GM12865 (cell line): ENCODE measurements around the gene ADGRE1.

Experiments used
- DNase-seq: peaks from one replicate; pipeline ENCODE4 v3.0.0; 2010; ENCODE audit warnings: low read depth
- H3K4me3 ChIP-seq: 2 replicates; pipeline ENCODE4 v1.5.1; 2011; ENCODE audit warnings: mild to moderate bottlenecking, low read depth, low read length, control low read depth
- TF ChIP-seq, protein P1 (sequence below): IDR thresholded peaks from 2 replicates; pipeline ENCODE4 v1.5.1; 2011; ENCODE audit warnings: low read length, control low read depth, low read depth, inconsistent platforms; ENCODE audit not compliant: insufficient read depth; ENCODE audit errors: missing control alignments

The ADGRE1 gene, protein sequence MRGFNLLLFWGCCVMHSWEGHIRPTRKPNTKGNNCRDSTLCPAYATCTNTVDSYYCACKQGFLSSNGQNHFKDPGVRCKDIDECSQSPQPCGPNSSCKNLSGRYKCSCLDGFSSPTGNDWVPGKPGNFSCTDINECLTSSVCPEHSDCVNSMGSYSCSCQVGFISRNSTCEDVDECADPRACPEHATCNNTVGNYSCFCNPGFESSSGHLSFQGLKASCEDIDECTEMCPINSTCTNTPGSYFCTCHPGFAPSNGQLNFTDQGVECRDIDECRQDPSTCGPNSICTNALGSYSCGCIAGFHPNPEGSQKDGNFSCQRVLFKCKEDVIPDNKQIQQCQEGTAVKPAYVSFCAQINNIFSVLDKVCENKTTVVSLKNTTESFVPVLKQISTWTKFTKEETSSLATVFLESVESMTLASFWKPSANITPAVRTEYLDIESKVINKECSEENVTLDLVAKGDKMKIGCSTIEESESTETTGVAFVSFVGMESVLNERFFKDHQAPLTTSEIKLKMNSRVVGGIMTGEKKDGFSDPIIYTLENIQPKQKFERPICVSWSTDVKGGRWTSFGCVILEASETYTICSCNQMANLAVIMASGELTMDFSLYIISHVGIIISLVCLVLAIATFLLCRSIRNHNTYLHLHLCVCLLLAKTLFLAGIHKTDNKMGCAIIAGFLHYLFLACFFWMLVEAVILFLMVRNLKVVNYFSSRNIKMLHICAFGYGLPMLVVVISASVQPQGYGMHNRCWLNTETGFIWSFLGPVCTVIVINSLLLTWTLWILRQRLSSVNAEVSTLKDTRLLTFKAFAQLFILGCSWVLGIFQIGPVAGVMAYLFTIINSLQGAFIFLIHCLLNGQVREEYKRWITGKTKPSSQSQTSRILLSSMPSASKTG

DNA sequence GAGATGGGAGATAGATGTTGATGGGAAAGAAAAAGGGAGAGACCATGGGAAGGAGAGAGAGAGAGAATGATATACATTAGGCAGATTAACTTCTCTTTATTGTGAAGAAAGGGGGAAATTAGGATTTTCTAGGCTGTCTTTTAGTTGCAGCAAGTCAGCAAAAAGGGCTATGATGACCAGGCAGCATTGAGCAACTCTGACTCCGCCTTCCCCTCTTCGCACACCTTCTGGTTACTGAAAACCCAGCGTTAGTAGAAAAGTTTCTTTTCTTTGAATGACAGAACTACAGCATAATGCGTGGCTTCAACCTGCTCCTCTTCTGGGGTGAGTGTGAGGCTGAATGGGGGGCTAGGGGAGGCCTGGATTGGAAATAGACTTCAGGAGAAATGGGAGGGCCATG lies at the start of gene ADGRE1:
ADGRE1 (plus strand) TSS at position 264 of the 400 bp plus-strand sequence; CDS start at position 294, 30 bp downstream.
- H3K4me3 ChIP-seq: no peak within 1 kb of the TSS
- TF ChIP-seq, protein P1, sequence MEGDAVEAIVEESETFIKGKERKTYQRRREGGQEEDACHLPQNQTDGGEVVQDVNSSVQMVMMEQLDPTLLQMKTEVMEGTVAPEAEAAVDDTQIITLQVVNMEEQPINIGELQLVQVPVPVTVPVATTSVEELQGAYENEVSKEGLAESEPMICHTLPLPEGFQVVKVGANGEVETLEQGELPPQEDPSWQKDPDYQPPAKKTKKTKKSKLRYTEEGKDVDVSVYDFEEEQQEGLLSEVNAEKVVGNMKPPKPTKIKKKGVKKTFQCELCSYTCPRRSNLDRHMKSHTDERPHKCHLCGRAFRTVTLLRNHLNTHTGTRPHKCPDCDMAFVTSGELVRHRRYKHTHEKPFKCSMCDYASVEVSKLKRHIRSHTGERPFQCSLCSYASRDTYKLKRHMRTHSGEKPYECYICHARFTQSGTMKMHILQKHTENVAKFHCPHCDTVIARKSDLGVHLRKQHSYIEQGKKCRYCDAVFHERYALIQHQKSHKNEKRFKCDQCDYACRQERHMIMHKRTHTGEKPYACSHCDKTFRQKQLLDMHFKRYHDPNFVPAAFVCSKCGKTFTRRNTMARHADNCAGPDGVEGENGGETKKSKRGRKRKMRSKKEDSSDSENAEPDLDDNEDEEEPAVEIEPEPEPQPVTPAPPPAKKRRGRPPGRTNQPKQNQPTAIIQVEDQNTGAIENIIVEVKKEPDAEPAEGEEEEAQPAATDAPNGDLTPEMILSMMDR: no peak
- DNase-seq: no peak

DNA sequence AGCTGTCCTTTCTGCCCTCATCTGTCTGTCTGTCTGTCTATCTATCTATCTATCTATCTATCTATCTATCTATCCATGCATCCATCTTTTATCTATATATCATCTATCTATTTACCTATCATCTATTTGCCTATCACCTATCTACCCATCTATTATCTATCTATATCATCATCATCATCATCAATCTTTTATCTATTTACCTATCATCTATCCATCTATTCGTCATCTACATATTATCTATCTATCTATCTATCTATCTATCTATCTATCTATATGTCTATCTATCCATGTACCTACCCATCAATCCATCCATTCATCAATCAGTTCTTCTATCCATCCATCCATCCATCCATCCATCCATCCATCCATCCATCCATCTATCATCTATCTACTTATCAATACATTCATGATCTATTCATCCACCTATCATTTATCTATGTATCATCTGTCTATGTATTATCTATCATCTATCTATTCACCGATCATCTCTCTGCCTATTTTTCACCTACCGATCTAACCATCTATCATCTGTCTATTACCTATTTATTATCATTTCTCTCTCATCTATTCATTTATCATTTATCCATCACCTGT lies 49.2 kb upstream of the ADGRE1 start:
- no peak for DNase-seq
- TF ChIP-seq, protein P1: no peak
- H3K4me3 ChIP-seq: no peak overlapping the region

DNA sequence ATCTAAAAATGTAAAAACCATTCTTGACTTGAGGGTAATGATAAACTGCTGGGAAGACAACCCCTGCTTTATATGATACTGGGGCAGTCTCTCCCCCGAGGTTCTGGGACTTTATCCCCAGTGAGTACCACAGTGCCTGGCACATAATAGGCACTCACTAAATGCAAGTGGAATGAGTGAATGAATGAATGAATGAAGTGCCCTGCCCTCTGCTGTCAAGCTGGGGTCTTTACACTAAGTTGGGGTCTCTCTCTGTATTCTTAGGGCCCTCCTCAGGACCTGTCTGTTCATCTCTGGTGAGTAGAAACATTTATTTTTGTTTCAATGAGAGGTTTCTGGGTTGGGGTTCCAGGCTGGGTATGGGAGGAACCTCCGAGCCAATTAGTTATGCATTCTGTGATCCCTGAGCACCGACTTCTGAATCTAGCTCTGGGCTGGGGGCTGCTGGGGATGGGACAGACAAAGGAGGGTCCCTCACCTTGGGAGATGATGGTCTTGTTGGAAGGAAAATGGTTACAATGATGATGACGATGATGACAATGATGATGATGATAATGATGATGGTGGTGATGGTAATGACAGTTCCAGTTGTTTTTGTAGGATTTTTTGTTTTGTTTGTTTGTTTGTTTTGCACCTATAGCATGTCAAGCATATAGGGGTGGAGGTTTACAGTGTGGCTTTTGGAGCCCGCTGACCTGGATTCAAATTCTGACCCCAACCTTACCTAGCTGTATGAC lies 44.3 kb upstream of the ADGRE1 start:
- DNase-seq: no peak
- TF ChIP-seq, protein P1: no peak
- H3K4me3 ChIP-seq: no peak overlapping the region

DNA sequence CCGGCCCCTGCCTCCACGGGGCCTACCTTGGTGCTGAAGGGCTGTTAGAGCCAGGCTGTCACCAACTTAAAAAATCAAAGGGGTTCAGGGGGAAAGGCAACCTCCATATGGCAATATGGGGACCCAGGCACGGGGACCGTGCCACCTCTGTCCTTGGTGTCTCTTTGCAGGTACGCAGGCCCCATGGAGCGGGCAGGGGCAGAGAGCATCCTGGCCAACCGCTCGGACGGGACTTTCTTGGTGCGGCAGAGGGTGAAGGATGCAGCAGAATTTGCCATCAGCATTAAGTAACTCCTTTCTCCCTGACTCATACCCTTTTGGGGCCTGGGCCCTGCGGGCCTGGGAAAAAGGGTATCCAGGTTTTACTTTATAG lies 39.6 kb upstream of the ADGRE1 start:
- TF ChIP-seq, protein P1: no peak
- H3K4me3 ChIP-seq: no peak overlapping the region
- DNase-seq: no peak

DNA sequence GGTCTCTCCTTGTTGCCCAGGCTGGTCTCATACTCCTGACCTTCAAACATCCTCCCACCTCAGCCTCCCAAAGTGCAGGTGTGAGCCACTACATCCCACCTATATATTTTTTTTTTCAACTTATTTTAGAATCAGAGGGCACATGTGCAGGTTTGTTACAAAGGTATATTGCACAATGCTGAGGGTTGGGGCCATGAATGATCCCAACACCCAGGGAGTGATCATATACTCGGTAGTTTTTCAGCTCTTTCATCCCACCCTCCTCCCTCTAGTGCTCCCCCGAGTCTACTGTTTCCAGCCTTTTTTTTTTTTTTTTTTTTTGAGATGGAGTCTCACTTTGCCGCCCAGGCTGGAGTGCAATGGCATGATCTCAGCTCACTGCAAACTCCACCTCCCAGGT lies 38.4 kb upstream of the ADGRE1 start:
- no peak overlapping the region for H3K4me3 ChIP-seq
- TF ChIP-seq, protein P1: no peak
- DNase-seq: no peak

DNA sequence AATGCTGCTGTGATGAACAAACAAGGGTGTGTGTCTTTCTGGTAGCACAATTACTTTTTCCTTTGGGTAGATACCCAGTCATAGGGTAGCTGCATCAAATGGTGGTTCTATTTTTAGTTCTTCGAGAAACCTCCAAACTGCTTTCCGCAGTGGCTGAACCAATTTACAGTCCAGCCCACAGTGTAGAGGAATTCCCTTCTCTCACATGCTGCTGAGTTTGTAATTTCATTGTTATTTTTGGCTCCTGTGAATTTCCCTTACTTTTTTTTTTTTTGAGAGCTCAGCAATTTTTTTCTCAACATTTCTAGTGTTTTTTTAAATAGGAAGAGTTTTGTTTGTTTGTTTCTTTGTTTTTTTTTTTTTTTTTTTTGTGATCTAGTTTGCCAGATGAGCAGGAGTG lies 37.5 kb upstream of the ADGRE1 start:
- no peak overlapping the region for H3K4me3 ChIP-seq
- TF ChIP-seq, protein P1: no peak
- DNase-seq: peak; percentile 26
